ENCODE data around the gene ZNF219. TPM values are rescaled to one million over a fixed set of nuclear protein-coding genes. Genes with fewer than 3 reads are reported as not detected.

The ZNF219 gene
- total RNA-seq (2014; rRNA removed) (5.7 and 6.0 TPM in 2 replicates), Bru-seq, nascent RNA (percentile 45 among the genes with signal in this experiment), BruChase-seq, experiment 1, labeled RNA remaining after a 6-hour chase (percentile 46 among the genes with signal in this experiment), BruChase-seq, experiment 2, labeled RNA remaining after a 2-hour chase (percentile 51 among the genes with signal in this experiment)
- long read RNA-seq, partial matches to known transcripts = 62 of 79 reads
- long read RNA-seq, other reads (novel, unspliced or antisense) = 10 of 79 reads

GRCh38 chr14:21098076-21098891 is at the start of gene ZNF219:
Gene ZNF219, minus strand, starts transcription at chr14:21098655. Its CDS starts 5,064 bp downstream, at chr14:21093591.
- Histone ChIP-seq H3K4me2 (ENCODE audit: low read length) (peak within 1 kb of the TSS; percentile 82), H3K4me1 (ENCODE audit: insufficient read depth, low read length) (peaks cover 28% of the 10 kb centered on the region), H3K36me3 (ENCODE audit: low read depth, low read length) (no peaks in the 10 kb centered on the region), H3K27me3 (ENCODE audit: low read length) (no peaks in the 10 kb centered on the region), H3K9me3 (ENCODE audit: low read length) (no peaks in the 10 kb centered on the region), H3K79me2 (ENCODE audit: low read length) (no peaks in the 10 kb centered on the region), H3K4me3 (ENCODE audit: low read length) (peak within 1 kb of the TSS; percentile 69), H4K20me1 (ENCODE audit: low read length) (no peaks in the 10 kb centered on the region), H2AFZ (ENCODE audit: low read length) (peak within 1 kb of the TSS; percentile 81), H3K9me2 (replicated peaks; ENCODE audit: low read length) (no peaks in the 10 kb centered on the region), H3F3A (ENCODE audit: low read length, unreplicated experiment) (no peaks in the 10 kb centered on the region), H3K9ac (ENCODE audit: low read length) (peak within 1 kb of the TSS; percentile 6; the same call in 1 of the 2 replicates), H3K27ac (ENCODE audit: low read length) (no peak within 1 kb of the TSS)
- CTCF ChIA-PET = no interaction called here
- no peak for TF ChIP-seq EZH2 (IDR thresholded peaks at IDR 0.05; ENCODE audit: low read length, unreplicated experiment)
- no TSS peak for BruUV-seq (replicated peaks)
- DNase-seq (peak; percentile 15), ATAC-seq (peak; percentile 34)
- POLR2A ChIA-PET (ENCODE audit: unreplicated experiment) = no interaction called here
- intact Hi-C loops (cut with micrococcal nuclease) = no loop called here

- no peaks in the 10 kb centered on the region for H4K20me1 ChIP-seq (ENCODE audit: low read length)
- H3K27ac ChIP-seq (ENCODE audit: low read length) = no peak overlapping the region
- POLR2A ChIA-PET (ENCODE audit: unreplicated experiment) = no interaction called here
- intact Hi-C loops (cut with micrococcal nuclease) = no loop called here
- ATAC-seq = no peak
- no peaks in the 10 kb centered on the region for H3K36me3 ChIP-seq (ENCODE audit: low read depth, low read length)
- H3F3A ChIP-seq (ENCODE audit: low read length, unreplicated experiment) = no peaks in the 10 kb centered on the region
- BruUV-seq (replicated peaks) = no TSS peak
- no peak for DNase-seq
- TF ChIP-seq CTCF (conservative IDR thresholded peaks at IDR 0.05; ENCODE audit: low read depth, low read length) = no peak
- TF ChIP-seq EZH2phosphoT487 (IDR thresholded peaks at IDR 0.05; ENCODE audit: borderline replicate concordance, low read length) = no peak
- no peak for TF ChIP-seq EZH2 (IDR thresholded peaks at IDR 0.05; ENCODE audit: low read length, unreplicated experiment)
- no peak overlapping the region for H3K4me2 ChIP-seq (ENCODE audit: low read length)
- H3K27me3 ChIP-seq (ENCODE audit: low read length) = peaks cover 21% of the 10 kb centered on the region; the same call in 1 of the 2 replicates
- H3K9me2 ChIP-seq (replicated peaks; ENCODE audit: low read length) = no peaks in the 10 kb centered on the region
- H3K79me2 ChIP-seq (ENCODE audit: low read length) = no peaks in the 10 kb centered on the region
- no peak overlapping the region for H2AFZ ChIP-seq (ENCODE audit: low read length)
- 0 out of 2 replicates have a peak, but pooled peaks cover 6% of the 10 kb centered on the region for H3K9me3 ChIP-seq (ENCODE audit: low read length)
- no peaks in the 10 kb centered on the region for H3K4me1 ChIP-seq (ENCODE audit: insufficient read depth, low read length)
- H3K9ac ChIP-seq (ENCODE audit: low read length) = no peak overlapping the region
- no peak overlapping the region for H3K4me3 ChIP-seq (ENCODE audit: low read length)
- CTCF ChIA-PET = no interaction called here
Observed at GRCh38 chr14:21145437-21145836, 47.0 kb upstream of the ZNF219 start.

DNA sequence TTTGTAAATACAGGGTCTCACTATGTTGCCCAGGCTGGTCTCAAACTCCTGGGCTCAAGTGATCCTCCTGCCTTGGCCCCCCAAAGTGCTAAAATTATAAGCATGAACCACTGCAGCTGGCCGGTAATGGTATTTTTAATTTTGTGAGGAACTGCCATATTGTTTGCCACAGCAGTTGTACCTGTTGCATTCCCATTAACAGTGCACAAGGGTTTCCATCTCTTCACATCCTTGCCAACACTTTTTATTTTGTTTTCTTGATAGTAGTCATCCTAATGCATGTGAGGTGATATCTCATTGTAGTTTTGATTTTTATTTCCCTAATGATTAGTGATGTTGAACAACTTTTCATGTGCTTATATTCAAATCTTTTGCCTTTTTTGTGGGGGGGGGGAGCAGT is 43.9 kb upstream of the ZNF219 start:
- Histone ChIP-seq H4K20me1 (ENCODE audit: low read length) (no peaks in the 10 kb centered on the region), H3K9ac (ENCODE audit: low read length) (no peak overlapping the region), H3K4me2 (ENCODE audit: low read length) (no peak overlapping the region), H3F3A (ENCODE audit: low read length, unreplicated experiment) (no peaks in the 10 kb centered on the region), H3K27me3 (ENCODE audit: low read length) (no peaks in the 10 kb centered on the region), H2AFZ (ENCODE audit: low read length) (no peak overlapping the region), H3K4me1 (ENCODE audit: insufficient read depth, low read length) (no peaks in the 10 kb centered on the region), H3K36me3 (ENCODE audit: low read depth, low read length) (no peaks in the 10 kb centered on the region), H3K9me2 (replicated peaks; ENCODE audit: low read length) (no peaks in the 10 kb centered on the region), H3K4me3 (ENCODE audit: low read length) (no peak overlapping the region), H3K79me2 (ENCODE audit: low read length) (no peaks in the 10 kb centered on the region), H3K27ac (ENCODE audit: low read length) (no peak overlapping the region), H3K9me3 (ENCODE audit: low read length) (0 out of 2 replicates have a peak, but pooled peaks cover 6% of the 10 kb centered on the region)
- DNase-seq (no peak), ATAC-seq (no peak)
- ChIA-PET CTCF (no interaction called here), POLR2A (ENCODE audit: unreplicated experiment) (no interaction called here)
- intact Hi-C loops (cut with micrococcal nuclease) = no loop called here
- TF ChIP-seq EZH2 (IDR thresholded peaks at IDR 0.05; ENCODE audit: low read length, unreplicated experiment) (no peak), EZH2phosphoT487 (IDR thresholded peaks at IDR 0.05; ENCODE audit: borderline replicate concordance, low read length) (no peak), CTCF (conservative IDR thresholded peaks at IDR 0.05; ENCODE audit: low read depth, low read length) (no peak)
- no TSS peak for BruUV-seq (replicated peaks)
